K562 (cell line): ENCODE results near the gene CTBS. TPM values are rescaled to one million over a fixed set of nuclear protein-coding genes. Genes with fewer than 3 reads are reported as not detected.

Experiments used
- ATAC-seq: fragments of 200-7000 bp; cut with Tn5 transposase; 3 replicates; pipeline ENCODE4 v1.9.1; 2020; ENCODE audit warnings: moderate library complexity
- BruUV-seq: library from RNA; stranded (reverse); fragments of 400-500 nt; replicated peaks from 2 replicates; lab custom pipeline; 2021; lab: Mats Ljungman, UMichigan
- CTCF ChIA-PET: fragments of 300-600 bp; formaldehyde crosslinking; extraction: SDS; loops from one replicate; lab custom pipeline; 2021; ENCODE audit warnings: low intra/inter-chr PET ratio; lab: Yijun Ruan, JAX
- POLR2A ChIA-PET: fragments of 300-600, 350-650 bp; sonication (Branson Sonifier 250); formaldehyde crosslinking; extraction: SDS; loops from one replicate; lab custom pipeline; 2021; ENCODE audit warnings: antibody characterized with exemption, inconsistent platforms; lab: Yijun Ruan, JAX
- DNase-seq, 4 experiments: peaks; one replicate each; pipeline versions ENCODE4 v3.0.0 to v3.0.0-alpha.2; 2011 to 2018; ENCODE audit warnings: low spot score in 3 of 4, mixed read lengths in 3 of 4; ENCODE audit errors: extremely low read depth in 1 of 4
- FAIRE-seq: peaks from 2 replicates; lab custom pipeline; 2011; peaks lifted over from hg19 to GRCh38; lab: Jason Lieb, UNC
- H2AFZ ChIP-seq: 2 replicates; pipeline ENCODE4 v1.6.0; 2011; ENCODE audit warnings: low read depth, low read length, control low read depth, inconsistent platforms
- H3K27ac ChIP-seq: fragments of 200-600 bp; 3 replicates; pipeline ENCODE4 v1.8.0; 2011; ENCODE audit warnings: low read depth, mild to moderate bottlenecking, control low read depth, inconsistent platforms, low read length, moderate library complexity, mixed read lengths; ENCODE audit errors: extremely low read depth
- H3K27me3 ChIP-seq, 2 experiments: fragments of 300-600 bp in 1 of 2; 2 replicates in 1 of 2; 3 replicates in 1 of 2; pipeline versions ENCODE4 v1.6.0 to v1.8.0; 2011; ENCODE audit warnings: inconsistent platforms in 2 of 2, low read length in 2 of 2, mild to moderate bottlenecking in 1 of 2, mixed read lengths in 1 of 2, moderate library complexity in 1 of 2; ENCODE audit not compliant: control insufficient read depth in 2 of 2, insufficient read depth in 2 of 2
- H3K36me3 ChIP-seq: fragments of 300-600 bp; 3 replicates; pipeline ENCODE4 v1.8.0; 2011; ENCODE audit warnings: mild to moderate bottlenecking, low read length, inconsistent platforms; ENCODE audit not compliant: control insufficient read depth, insufficient read depth
- H3K4me1 ChIP-seq, 2 experiments: fragments of 200-600 bp in 1 of 2; replicated peaks in 1 of 2; 2 replicates in 1 of 2; 3 replicates in 1 of 2; pipeline versions ENCODE4 v1.5.1 to v1.8.0; 2011; ENCODE audit warnings: inconsistent platforms in 2 of 2, low read length in 2 of 2, mild to moderate bottlenecking in 1 of 2, mixed read lengths in 1 of 2, moderate library complexity in 1 of 2; ENCODE audit not compliant: control insufficient read depth in 2 of 2, insufficient read depth in 2 of 2
- H3K4me2 ChIP-seq: 2 replicates; pipeline ENCODE4 v1.6.1; 2011; ENCODE audit warnings: low read length, control low read depth, inconsistent platforms, mixed read lengths; ENCODE audit not compliant: insufficient read depth
- H3K4me3 ChIP-seq: fragments of 200-600 bp; sonication (generic), shearing (Covaris generic); 2 replicates; pipeline ENCODE4 v1.5.1; 2016; ENCODE audit warnings: control low read depth, inconsistent platforms
- H3K79me2 ChIP-seq: fragments of 200-600 bp; 3 replicates; pipeline ENCODE4 v1.8.0; 2011; ENCODE audit warnings: low read length, inconsistent platforms; ENCODE audit not compliant: control insufficient read depth, insufficient read depth
- H3K9ac ChIP-seq, 2 experiments: 2 replicates each; pipeline versions ENCODE4 v1.6.0 to v1.6.1; 2011; ENCODE audit warnings: low read depth in 2 of 2, low read length in 2 of 2, control low read depth in 1 of 2, inconsistent platforms in 1 of 2, mild to moderate bottlenecking in 1 of 2, mixed read lengths in 1 of 2; ENCODE audit not compliant: insufficient read depth in 1 of 2
- H3K9me1 ChIP-seq: one replicate; pipeline ENCODE4 v1.6.0; 2011; ENCODE audit warnings: inconsistent platforms, mild to moderate bottlenecking, low read length, moderate library complexity; ENCODE audit not compliant: control insufficient read depth, insufficient read depth
- H3K9me3 ChIP-seq: replicated peaks from 2 replicates; pipeline ENCODE4 v1.5.1; 2011; ENCODE audit warnings: low read depth, low read length, inconsistent platforms; ENCODE audit not compliant: control insufficient read depth, insufficient read depth
- H4K20me1 ChIP-seq: replicated peaks from 2 replicates; pipeline ENCODE4 v1.6.1; 2011; ENCODE audit warnings: low read length, inconsistent platforms, mixed read lengths; ENCODE audit not compliant: control insufficient read depth, insufficient read depth
- NCOA4 ChIP-seq: fragments of 450-650 bp; IDR thresholded peaks from 2 replicates; pipeline ENCODE4 v1.6.1; 2018; ENCODE audit warnings: mild to moderate bottlenecking; ENCODE audit not compliant: partially characterized antibody
- NFYB ChIP-seq: IDR thresholded peaks from 2 replicates; pipeline ENCODE4 v1.6.1; 2011; ENCODE audit warnings: mild to moderate bottlenecking, moderate library complexity; ENCODE audit not compliant: insufficient read length; ENCODE audit errors: extremely low read depth
- POLR3A ChIP-seq: IDR thresholded peaks from 2 replicates; pipeline ENCODE4 v1.6.1; 2011; ENCODE audit warnings: borderline replicate concordance, mild to moderate bottlenecking, moderate library complexity; ENCODE audit not compliant: insufficient read length, insufficient read depth; ENCODE audit errors: extremely low read depth
- TFAM ChIP-seq: fragments of 250-450 bp; sonication (Bioruptor Pico); conservative IDR thresholded peaks from 2 replicates; pipeline ENCODE4 v1.5.0; 2021; ENCODE audit warnings: mild to moderate bottlenecking, moderate library complexity
- TRIM28 ChIP-seq: fragments of 450-650 bp; IDR thresholded peaks from 2 replicates; pipeline ENCODE4 v1.6.1; 2017
- ZFP36 ChIP-seq: fragments of 150-350 bp; IDR thresholded peaks from 2 replicates; pipeline ENCODE4 v1.6.1; 2018; ENCODE audit warnings: low read length, low read depth; ENCODE audit not compliant: partially characterized antibody
- ZKSCAN1 ChIP-seq: fragments of 150-350 bp; IDR thresholded peaks from 2 replicates; pipeline ENCODE4 v1.6.1; 2016; ENCODE audit warnings: low read depth, low read length
- WGBS: fragments of 100-300 bp; shearing (Covaris generic); methylation state at CpG from one replicate; pipeline ENCODE4 v1.1.6; 2016; ENCODE audit warnings: low coverage, mixed read lengths; ENCODE audit not compliant: insufficient coverage; ENCODE audit errors: missing lambda C conversion rate; 5-methylcytosine and 5-hydroxymethylcytosine counted together
- in situ Hi-C: fragments of 300-500 bp; cut with MboI; formaldehyde crosslinking; loops from 4 replicates; pipeline ENCODE4 v1.15.0; 2018; ENCODE audit warnings: inconsistent platforms, mixed read lengths
- intact Hi-C: fragments of 100-400 bp; cut with micrococcal nuclease; formaldehyde crosslinking; loops from 2 replicates; pipeline ENCODE4 v1.14.2; 2022
- polyA plus RNA-seq, 8 experiments: library from polyadenylated mRNA; depleted of rRNA in 4 of 8; stranded (reverse) in 5 of 8; unstranded in 3 of 8; fragments of >200 nt; fragmentation: Nextera tagmentation in 2 of 8; fragmentation: Illumina TruSeq in 1 of 8; extraction: Ambion mirVana in 2 of 8; extraction: Trizol in 1 of 8; gene quantifications; 2 replicates each; pipeline versions ENCODE4 v1.2.1 to v1.2.3, GENCODE V29; 2011 to 2014; ENCODE audit warnings: inconsistent platforms in 1 of 8, missing spikeins in 1 of 8
- total RNA-seq, 7 experiments: library from RNA; depleted of rRNA in 6 of 7; stranded (reverse); fragments of >200 nt in 6 of 7; fragmentation: Illumina TruSeq in 2 of 7; extraction: Trizol in 2 of 7; gene quantifications; 2 replicates each; pipeline versions ENCODE4 v1.2.1 to v1.2.3, GENCODE V29; 2011 to 2021; ENCODE audit warnings: low replicate concordance in 1 of 7
- TF ChIP-seq, protein P1 (sequence below): fragments of 250-450 bp; sonication (Bioruptor Pico); IDR thresholded peaks from 2 replicates; pipeline ENCODE4 v1.5.0; 2020; ENCODE audit warnings: mild to moderate bottlenecking, borderline replicate concordance
- TF ChIP-seq, protein P2 (sequence below): sonication (generic); formaldehyde crosslinking; IDR thresholded peaks from 2 replicates; pipeline ENCODE4 v1.8.0; 2022; ENCODE audit warnings: mild to moderate bottlenecking, low read depth, missing genetic modification reagents
- TF ChIP-seq, protein P3 (sequence below): fragments of 450-650 bp; IDR thresholded peaks from 2 replicates; pipeline ENCODE4 v1.6.1; 2016; ENCODE audit warnings: mild to moderate bottlenecking
- TF ChIP-seq, protein P4 (sequence below): sonication (generic); formaldehyde crosslinking; IDR thresholded peaks from 2 replicates; pipeline ENCODE4 v1.8.1; 2023; ENCODE audit warnings: mild to moderate bottlenecking, missing genetic modification reagents
- TF ChIP-seq, protein P5 (sequence below): fragments of 450-650 bp; formaldehyde crosslinking; IDR thresholded peaks from 2 replicates; pipeline ENCODE4 v1.4.0; 2020; ENCODE audit warnings: mild to moderate bottlenecking, moderate library complexity

Gene CTBS
- total and polyA plus RNA-seq, 9 of the 15 experiments (the other 6 are each of a cell fraction or from before 2014, with no cell fraction given): 3.0 to 19.8 (median 9.9) TPM

DNA sequence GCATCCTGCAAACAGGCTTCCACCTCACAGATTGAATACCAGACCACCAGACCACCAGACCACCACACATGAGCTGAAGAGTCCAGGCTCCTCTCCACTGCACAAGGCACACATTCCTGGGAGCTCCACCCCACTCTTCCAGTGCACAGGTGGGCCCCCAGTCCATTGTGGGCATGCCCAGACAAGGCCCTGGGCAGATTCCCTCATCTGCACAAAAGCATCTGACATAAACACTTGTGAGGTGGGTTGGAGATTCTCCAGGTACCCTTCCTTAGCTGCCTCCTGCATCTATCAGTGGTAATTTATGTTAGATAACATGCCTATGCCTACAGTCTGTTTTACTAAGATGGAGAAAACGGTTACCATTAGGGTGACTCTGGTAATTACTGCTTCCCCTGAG lies 11.6 kb upstream of the CTBS start:
- no peak overlapping the region for H3K4me3 ChIP-seq
- 17% methylated on average over 1 of the region's 1 CpG for WGBS
- no peak overlapping the region for H3K4me2 ChIP-seq
- intact Hi-C loops (no loop called here), in situ Hi-C loops (no loop called here)
- H3K9me3 ChIP-seq: no peaks in the 10 kb centered on the region
- H2AFZ ChIP-seq: no peak overlapping the region
- FAIRE-seq: no peak
- ATAC-seq: no peak
- no peak for DNase-seq
- H3K9ac ChIP-seq: no peak overlapping the region
- H4K20me1 ChIP-seq: no peaks in the 10 kb centered on the region
- ChIA-PET CTCF (no interaction called here), POLR2A (interaction anchor here (0.9 to 2.9 kb wide), 2 partner anchors 11 to 108 kb away, joined by 4 to 11 read pairs; partner anchors contain the start of gene CTBS)
- H3K36me3 ChIP-seq: no peaks in the 10 kb centered on the region
- H3K79me2 ChIP-seq: no peaks in the 10 kb centered on the region
- no peak overlapping the region for H3K27ac ChIP-seq
- BruUV-seq: no TSS peak
- H3K9me1 ChIP-seq: no peaks in the 10 kb centered on the region
- peaks cover 0 to 3% of the 10 kb centered on the region in 2 experiments; a peak in 2 of 5 replicates for H3K27me3 ChIP-seq
- peaks cover 0 to 21% of the 10 kb centered on the region in 2 experiments; a peak in 3 of 5 replicates for H3K4me1 ChIP-seq
- TF ChIP-seq, protein P1, sequence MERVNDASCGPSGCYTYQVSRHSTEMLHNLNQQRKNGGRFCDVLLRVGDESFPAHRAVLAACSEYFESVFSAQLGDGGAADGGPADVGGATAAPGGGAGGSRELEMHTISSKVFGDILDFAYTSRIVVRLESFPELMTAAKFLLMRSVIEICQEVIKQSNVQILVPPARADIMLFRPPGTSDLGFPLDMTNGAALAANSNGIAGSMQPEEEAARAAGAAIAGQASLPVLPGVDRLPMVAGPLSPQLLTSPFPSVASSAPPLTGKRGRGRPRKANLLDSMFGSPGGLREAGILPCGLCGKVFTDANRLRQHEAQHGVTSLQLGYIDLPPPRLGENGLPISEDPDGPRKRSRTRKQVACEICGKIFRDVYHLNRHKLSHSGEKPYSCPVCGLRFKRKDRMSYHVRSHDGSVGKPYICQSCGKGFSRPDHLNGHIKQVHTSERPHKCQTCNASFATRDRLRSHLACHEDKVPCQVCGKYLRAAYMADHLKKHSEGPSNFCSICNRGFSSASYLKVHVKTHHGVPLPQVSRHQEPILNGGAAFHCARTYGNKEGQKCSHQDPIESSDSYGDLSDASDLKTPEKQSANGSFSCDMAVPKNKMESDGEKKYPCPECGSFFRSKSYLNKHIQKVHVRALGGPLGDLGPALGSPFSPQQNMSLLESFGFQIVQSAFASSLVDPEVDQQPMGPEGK (CRISPR knock-in tag): no peak
- TF ChIP-seq, protein P2, sequence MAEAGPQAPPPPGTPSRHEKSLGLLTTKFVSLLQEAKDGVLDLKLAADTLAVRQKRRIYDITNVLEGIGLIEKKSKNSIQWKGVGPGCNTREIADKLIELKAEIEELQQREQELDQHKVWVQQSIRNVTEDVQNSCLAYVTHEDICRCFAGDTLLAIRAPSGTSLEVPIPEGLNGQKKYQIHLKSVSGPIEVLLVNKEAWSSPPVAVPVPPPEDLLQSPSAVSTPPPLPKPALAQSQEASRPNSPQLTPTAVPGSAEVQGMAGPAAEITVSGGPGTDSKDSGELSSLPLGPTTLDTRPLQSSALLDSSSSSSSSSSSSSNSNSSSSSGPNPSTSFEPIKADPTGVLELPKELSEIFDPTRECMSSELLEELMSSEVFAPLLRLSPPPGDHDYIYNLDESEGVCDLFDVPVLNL (CRISPR knock-in tag): no peak
- TF ChIP-seq ZKSCAN1: no peak
- TF ChIP-seq, protein P3, sequence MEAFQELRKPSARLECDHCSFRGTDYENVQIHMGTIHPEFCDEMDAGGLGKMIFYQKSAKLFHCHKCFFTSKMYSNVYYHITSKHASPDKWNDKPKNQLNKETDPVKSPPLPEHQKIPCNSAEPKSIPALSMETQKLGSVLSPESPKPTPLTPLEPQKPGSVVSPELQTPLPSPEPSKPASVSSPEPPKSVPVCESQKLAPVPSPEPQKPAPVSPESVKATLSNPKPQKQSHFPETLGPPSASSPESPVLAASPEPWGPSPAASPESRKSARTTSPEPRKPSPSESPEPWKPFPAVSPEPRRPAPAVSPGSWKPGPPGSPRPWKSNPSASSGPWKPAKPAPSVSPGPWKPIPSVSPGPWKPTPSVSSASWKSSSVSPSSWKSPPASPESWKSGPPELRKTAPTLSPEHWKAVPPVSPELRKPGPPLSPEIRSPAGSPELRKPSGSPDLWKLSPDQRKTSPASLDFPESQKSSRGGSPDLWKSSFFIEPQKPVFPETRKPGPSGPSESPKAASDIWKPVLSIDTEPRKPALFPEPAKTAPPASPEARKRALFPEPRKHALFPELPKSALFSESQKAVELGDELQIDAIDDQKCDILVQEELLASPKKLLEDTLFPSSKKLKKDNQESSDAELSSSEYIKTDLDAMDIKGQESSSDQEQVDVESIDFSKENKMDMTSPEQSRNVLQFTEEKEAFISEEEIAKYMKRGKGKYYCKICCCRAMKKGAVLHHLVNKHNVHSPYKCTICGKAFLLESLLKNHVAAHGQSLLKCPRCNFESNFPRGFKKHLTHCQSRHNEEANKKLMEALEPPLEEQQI: no peak
- no peak for TF ChIP-seq TRIM28
- TF ChIP-seq, protein P4, sequence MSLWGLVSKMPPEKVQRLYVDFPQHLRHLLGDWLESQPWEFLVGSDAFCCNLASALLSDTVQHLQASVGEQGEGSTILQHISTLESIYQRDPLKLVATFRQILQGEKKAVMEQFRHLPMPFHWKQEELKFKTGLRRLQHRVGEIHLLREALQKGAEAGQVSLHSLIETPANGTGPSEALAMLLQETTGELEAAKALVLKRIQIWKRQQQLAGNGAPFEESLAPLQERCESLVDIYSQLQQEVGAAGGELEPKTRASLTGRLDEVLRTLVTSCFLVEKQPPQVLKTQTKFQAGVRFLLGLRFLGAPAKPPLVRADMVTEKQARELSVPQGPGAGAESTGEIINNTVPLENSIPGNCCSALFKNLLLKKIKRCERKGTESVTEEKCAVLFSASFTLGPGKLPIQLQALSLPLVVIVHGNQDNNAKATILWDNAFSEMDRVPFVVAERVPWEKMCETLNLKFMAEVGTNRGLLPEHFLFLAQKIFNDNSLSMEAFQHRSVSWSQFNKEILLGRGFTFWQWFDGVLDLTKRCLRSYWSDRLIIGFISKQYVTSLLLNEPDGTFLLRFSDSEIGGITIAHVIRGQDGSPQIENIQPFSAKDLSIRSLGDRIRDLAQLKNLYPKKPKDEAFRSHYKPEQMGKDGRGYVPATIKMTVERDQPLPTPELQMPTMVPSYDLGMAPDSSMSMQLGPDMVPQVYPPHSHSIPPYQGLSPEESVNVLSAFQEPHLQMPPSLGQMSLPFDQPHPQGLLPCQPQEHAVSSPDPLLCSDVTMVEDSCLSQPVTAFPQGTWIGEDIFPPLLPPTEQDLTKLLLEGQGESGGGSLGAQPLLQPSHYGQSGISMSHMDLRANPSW (CRISPR knock-in tag): no peak
- TF ChIP-seq NFYB: no peak
- no peak for TF ChIP-seq ZFP36
- TF ChIP-seq, protein P5, sequence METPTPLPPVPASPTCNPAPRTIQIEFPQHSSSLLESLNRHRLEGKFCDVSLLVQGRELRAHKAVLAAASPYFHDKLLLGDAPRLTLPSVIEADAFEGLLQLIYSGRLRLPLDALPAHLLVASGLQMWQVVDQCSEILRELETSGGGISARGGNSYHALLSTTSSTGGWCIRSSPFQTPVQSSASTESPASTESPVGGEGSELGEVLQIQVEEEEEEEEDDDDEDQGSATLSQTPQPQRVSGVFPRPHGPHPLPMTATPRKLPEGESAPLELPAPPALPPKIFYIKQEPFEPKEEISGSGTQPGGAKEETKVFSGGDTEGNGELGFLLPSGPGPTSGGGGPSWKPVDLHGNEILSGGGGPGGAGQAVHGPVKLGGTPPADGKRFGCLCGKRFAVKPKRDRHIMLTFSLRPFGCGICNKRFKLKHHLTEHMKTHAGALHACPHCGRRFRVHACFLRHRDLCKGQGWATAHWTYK (CRISPR knock-in tag): no peak
- no peak for TF ChIP-seq NCOA4
- no peak for TF ChIP-seq TFAM
- TF ChIP-seq POLR3A: no peak
